Ishikawa (cell line): ENCODE results near the gene RTKN2.

Experiments used
- CEBPB ChIP-seq: IDR thresholded peaks from 2 replicates; pipeline ENCODE4 v1.6.1; 2012
- CREB1 ChIP-seq: IDR thresholded peaks from 2 replicates; pipeline ENCODE4 v1.6.1; 2012; ENCODE audit warnings: low read depth
- EGR1 ChIP-seq: IDR thresholded peaks from 2 replicates; pipeline ENCODE4 v1.6.1; 2012
- EP300 ChIP-seq: IDR thresholded peaks from 2 replicates; pipeline ENCODE4 v1.6.1; 2012; ENCODE audit warnings: borderline replicate concordance
- FOXM1 ChIP-seq: IDR thresholded peaks from 2 replicates; pipeline ENCODE4 v1.6.1; 2012; ENCODE audit warnings: low read depth, borderline replicate concordance
- NFIC ChIP-seq: IDR thresholded peaks from 2 replicates; pipeline ENCODE4 v1.6.1; 2012
- RAD21 ChIP-seq: IDR thresholded peaks from 2 replicates; pipeline ENCODE4 v1.6.1; 2012; ENCODE audit warnings: low read depth
- TAF1 ChIP-seq: IDR thresholded peaks from 2 replicates; pipeline ENCODE4 v1.6.1; 2012; ENCODE audit warnings: low read depth, mild to moderate bottlenecking
- TCF12 ChIP-seq: IDR thresholded peaks from 2 replicates; pipeline ENCODE4 v1.6.1; 2012; ENCODE audit warnings: low read depth
- TEAD4 ChIP-seq: IDR thresholded peaks from 2 replicates; pipeline ENCODE4 v1.6.1; 2012
- YY1 ChIP-seq: IDR thresholded peaks from 2 replicates; pipeline ENCODE4 v1.6.1; 2012; ENCODE audit warnings: low read depth
- ZBTB7A ChIP-seq: IDR thresholded peaks from 2 replicates; pipeline ENCODE4 v1.6.1; 2012; ENCODE audit warnings: low read depth
- TF ChIP-seq, protein P1 (sequence below): IDR thresholded peaks from 2 replicates; pipeline ENCODE4 v1.6.1; 2012; ENCODE audit warnings: low read depth, mild to moderate bottlenecking
- TF ChIP-seq, protein P2 (sequence below): IDR thresholded peaks from 2 replicates; pipeline ENCODE4 v1.6.1; 2012
- TF ChIP-seq, protein P3 (sequence below): IDR thresholded peaks from 2 replicates; pipeline ENCODE4 v1.6.1; 2012

RTKN2 gene

DNA sequence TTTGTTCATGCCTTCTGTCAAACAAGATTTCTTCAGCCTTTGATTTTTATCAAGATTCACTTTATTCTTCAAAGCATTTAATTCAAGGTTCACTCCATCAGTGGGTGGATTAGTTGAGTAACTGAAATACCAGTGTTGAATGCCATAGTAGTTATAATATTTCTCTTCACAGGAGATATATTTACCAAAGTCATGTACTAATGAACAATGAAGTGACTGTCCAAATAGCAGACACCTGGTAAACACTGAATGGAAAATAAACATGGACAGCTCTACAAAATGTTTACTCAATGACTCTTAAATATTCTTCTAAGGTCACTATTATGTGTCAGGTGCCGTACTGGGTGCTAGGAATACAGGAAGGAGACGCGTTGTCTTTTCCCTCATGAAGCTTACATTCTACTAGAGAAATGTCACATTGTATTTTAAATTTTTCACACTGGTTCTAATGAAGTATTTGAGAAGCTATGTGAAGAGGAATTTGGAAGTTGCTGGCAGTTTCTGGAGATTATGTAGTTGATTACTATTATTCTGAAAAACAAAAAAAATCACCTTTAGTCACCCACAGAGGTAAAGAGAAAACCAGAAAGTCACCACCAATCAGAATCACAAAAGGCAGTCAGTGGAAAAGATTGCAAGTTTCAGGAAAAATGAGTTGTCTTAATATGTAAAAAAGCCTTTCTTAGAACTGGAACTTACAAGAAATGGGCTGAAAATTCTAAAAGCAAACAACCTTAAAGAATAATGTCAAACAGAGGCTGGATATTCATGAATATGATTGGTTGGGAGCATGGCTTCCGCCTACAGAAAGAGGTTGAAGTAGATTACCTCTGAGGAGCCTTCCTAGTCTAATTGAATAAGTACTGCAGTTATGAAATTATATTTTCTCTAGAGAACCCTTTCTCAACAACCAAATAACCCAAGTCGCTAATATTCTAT lies 84.5 kb downstream of the RTKN2 start:
- TF ChIP-seq YY1 (no peak), RAD21 (no peak), EP300 (no peak), CREB1 (no peak), TAF1 (no peak), FOXM1 (no peak), TEAD4 (no peak), EGR1 (no peak), ZBTB7A (no peak), NFIC (no peak), TCF12 (no peak), CEBPB (no peak)
- TF ChIP-seq, protein P1, sequence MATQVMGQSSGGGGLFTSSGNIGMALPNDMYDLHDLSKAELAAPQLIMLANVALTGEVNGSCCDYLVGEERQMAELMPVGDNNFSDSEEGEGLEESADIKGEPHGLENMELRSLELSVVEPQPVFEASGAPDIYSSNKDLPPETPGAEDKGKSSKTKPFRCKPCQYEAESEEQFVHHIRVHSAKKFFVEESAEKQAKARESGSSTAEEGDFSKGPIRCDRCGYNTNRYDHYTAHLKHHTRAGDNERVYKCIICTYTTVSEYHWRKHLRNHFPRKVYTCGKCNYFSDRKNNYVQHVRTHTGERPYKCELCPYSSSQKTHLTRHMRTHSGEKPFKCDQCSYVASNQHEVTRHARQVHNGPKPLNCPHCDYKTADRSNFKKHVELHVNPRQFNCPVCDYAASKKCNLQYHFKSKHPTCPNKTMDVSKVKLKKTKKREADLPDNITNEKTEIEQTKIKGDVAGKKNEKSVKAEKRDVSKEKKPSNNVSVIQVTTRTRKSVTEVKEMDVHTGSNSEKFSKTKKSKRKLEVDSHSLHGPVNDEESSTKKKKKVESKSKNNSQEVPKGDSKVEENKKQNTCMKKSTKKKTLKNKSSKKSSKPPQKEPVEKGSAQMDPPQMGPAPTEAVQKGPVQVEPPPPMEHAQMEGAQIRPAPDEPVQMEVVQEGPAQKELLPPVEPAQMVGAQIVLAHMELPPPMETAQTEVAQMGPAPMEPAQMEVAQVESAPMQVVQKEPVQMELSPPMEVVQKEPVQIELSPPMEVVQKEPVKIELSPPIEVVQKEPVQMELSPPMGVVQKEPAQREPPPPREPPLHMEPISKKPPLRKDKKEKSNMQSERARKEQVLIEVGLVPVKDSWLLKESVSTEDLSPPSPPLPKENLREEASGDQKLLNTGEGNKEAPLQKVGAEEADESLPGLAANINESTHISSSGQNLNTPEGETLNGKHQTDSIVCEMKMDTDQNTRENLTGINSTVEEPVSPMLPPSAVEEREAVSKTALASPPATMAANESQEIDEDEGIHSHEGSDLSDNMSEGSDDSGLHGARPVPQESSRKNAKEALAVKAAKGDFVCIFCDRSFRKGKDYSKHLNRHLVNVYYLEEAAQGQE = no peak
- TF ChIP-seq, protein P2, sequence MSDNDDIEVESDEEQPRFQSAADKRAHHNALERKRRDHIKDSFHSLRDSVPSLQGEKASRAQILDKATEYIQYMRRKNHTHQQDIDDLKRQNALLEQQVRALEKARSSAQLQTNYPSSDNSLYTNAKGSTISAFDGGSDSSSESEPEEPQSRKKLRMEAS = no peak
- TF ChIP-seq, protein P3, sequence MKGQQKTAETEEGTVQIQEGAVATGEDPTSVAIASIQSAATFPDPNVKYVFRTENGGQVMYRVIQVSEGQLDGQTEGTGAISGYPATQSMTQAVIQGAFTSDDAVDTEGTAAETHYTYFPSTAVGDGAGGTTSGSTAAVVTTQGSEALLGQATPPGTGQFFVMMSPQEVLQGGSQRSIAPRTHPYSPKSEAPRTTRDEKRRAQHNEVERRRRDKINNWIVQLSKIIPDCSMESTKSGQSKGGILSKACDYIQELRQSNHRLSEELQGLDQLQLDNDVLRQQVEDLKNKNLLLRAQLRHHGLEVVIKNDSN = no peak

DNA sequence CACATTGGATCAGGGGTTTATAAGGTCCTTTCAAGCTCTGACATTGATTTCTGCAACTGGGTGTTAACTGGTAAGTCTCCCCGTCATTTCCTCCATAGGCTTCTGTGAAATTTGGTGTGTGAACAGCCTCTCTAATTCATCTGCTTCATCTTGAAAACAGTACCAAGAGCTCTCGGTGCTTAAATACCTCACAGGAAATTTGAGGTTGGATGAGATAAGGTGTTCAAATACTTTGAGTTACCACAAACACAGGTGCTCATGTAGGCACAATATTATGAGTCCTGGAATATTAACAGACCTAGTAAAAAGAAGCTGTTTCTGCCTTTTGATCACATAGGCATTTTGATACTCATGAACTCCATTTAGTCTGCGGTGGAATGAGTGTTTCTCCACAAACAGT lies 85.2 kb downstream of the RTKN2 start:
- TF ChIP-seq FOXM1 (no peak), NFIC (no peak), EGR1 (no peak), EP300 (no peak), ZBTB7A (no peak), CEBPB (no peak), TEAD4 (no peak), TCF12 (no peak), YY1 (no peak), RAD21 (no peak), TAF1 (no peak), CREB1 (no peak)
- TF ChIP-seq, protein P3 = no peak
- TF ChIP-seq, protein P2 = no peak
- TF ChIP-seq, protein P1 = no peak

DNA sequence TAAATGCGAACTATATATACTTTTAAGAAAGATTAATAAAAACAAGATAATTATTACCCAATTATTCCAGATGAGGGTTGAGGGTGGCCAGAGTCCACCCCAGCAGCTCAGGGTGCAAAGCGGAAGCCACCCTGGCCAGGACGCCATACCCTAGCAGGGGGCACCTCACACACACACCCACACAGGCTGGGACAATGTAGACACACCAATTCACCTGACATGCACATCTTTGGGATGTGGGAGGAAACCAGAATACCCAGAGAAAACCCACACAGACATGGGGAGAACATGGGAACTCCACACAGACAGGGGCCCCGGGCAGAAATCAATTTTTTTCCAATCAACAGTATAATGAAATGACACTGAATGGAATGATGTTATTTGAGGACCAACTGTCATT lies 86.0 kb downstream of the RTKN2 start:
- TF ChIP-seq TEAD4 (no peak), FOXM1 (no peak), EP300 (no peak), CREB1 (no peak), TAF1 (no peak), ZBTB7A (no peak), CEBPB (no peak), RAD21 (no peak), TCF12 (no peak), EGR1 (no peak), NFIC (no peak), YY1 (no peak)
- TF ChIP-seq, protein P1 = no peak
- TF ChIP-seq, protein P3 = no peak
- TF ChIP-seq, protein P2 = no peak
